K562 (cell line): ENCODE results near the gene CEMP1. TPM values are rescaled to one million over a fixed set of nuclear protein-coding genes. Genes with fewer than 3 reads are reported as not detected.

Experiments
- BRF1 ChIP-seq: IDR thresholded peaks from 3 replicates; pipeline ENCODE4 v1.6.1; 2011; ENCODE audit warnings: borderline replicate concordance, mild to moderate bottlenecking; ENCODE audit not compliant: insufficient read length; ENCODE audit errors: extremely low read depth
- CC2D1A ChIP-seq: fragments of 450-650 bp; IDR thresholded peaks from 2 replicates; pipeline ENCODE4 v1.6.1; 2017; ENCODE audit warnings: mild to moderate bottlenecking
- ESRRA ChIP-seq: fragments of 450-650 bp; IDR thresholded peaks from 2 replicates; pipeline ENCODE4 v1.6.1; 2014; ENCODE audit warnings: low read depth, mild to moderate bottlenecking, moderate library complexity, borderline replicate concordance
- FOXA1 ChIP-seq: fragments of 450-650 bp; IDR thresholded peaks from 2 replicates; pipeline ENCODE4 v1.6.1; 2016; ENCODE audit warnings: mild to moderate bottlenecking, borderline replicate concordance
- HDAC1 ChIP-seq, 2 experiments: fragments of 450-650 bp; IDR thresholded peaks; 2 replicates each; pipeline ENCODE4 v1.6.1; 2016 to 2017; ENCODE audit warnings: inconsistent platforms in 1 of 2, mild to moderate bottlenecking in 1 of 2, moderate library complexity in 1 of 2
- HMGN3 ChIP-seq: IDR thresholded peaks from 2 replicates; pipeline ENCODE4 v1.6.1; 2011; ENCODE audit warnings: borderline replicate concordance, low read depth, mild to moderate bottlenecking, mixed read lengths, low read length; ENCODE audit not compliant: insufficient read length; ENCODE audit errors: extremely low read depth
- ILK ChIP-seq: fragments of 450-650 bp; IDR thresholded peaks from 2 replicates; pipeline ENCODE4 v1.6.1; 2016; ENCODE audit warnings: missing genetic modification characterization, low read depth, mild to moderate bottlenecking, missing compliant biosample characterization, moderate library complexity, borderline replicate concordance
- KLF1 ChIP-seq: fragments of 450-650 bp; IDR thresholded peaks from 2 replicates; pipeline ENCODE4 v1.6.1; 2016; ENCODE audit warnings: missing genetic modification characterization, missing compliant biosample characterization
- KLF6 ChIP-seq: fragments of 250-450 bp; sonication (Bioruptor Pico); IDR thresholded peaks from 2 replicates; pipeline ENCODE4 v1.4.0; 2020; ENCODE audit warnings: mild to moderate bottlenecking, moderate library complexity, borderline replicate concordance
- NUFIP1 ChIP-seq: fragments of 450-650 bp; IDR thresholded peaks from 2 replicates; pipeline ENCODE4 v1.6.1; 2018; ENCODE audit not compliant: partially characterized antibody
- POLR2H ChIP-seq: IDR thresholded peaks from 2 replicates; pipeline ENCODE4 v1.6.1; 2016; ENCODE audit warnings: missing genetic modification characterization, low read depth, mild to moderate bottlenecking, control low read depth, missing compliant biosample characterization, moderate library complexity
- RBBP5 ChIP-seq: fragments of 200-600 bp; sonication (generic); IDR thresholded peaks from 2 replicates; pipeline ENCODE4 v1.6.1; 2012; ENCODE audit warnings: borderline replicate concordance, mild to moderate bottlenecking, low read length, control low read depth, inconsistent platforms; ENCODE audit not compliant: insufficient read depth, poor library complexity, severe bottlenecking
- RBM39 ChIP-seq: fragments of 200-400 bp; formaldehyde crosslinking; optimal IDR thresholded peaks from 2 replicates; pipeline ENCODE3; 2018; ENCODE audit warnings: low read depth, low read length
- SLC30A9 ChIP-seq: fragments of 250-450 bp; sonication (Bioruptor Pico); IDR thresholded peaks from 2 replicates; pipeline ENCODE4 v1.8.0; 2022; ENCODE audit warnings: mild to moderate bottlenecking, moderate library complexity
- SMARCA5 ChIP-seq: fragments of 450-650 bp; IDR thresholded peaks from 2 replicates; pipeline ENCODE4 v1.6.1; 2016
- SP1 ChIP-seq: sonication (generic); formaldehyde crosslinking; IDR thresholded peaks from 2 replicates; pipeline ENCODE4 v1.8.1; 2022; ENCODE audit warnings: mild to moderate bottlenecking, missing genetic modification reagents
- TBL1XR1 ChIP-seq, 2 experiments: IDR thresholded peaks; 2 replicates each; pipeline ENCODE4 v1.6.1; 2012; ENCODE audit warnings: improper control_type of control experiment in 2 of 2, low read length in 2 of 2, mild to moderate bottlenecking in 1 of 2
- TRIM24 ChIP-seq, 2 experiments: fragments of 450-650 bp; IDR thresholded peaks; 2 replicates each; pipeline ENCODE4 v1.6.1; 2016
- ZBTB7A ChIP-seq: IDR thresholded peaks from 2 replicates; pipeline ENCODE4 v1.6.1; 2011; ENCODE audit warnings: low read depth, mild to moderate bottlenecking, low read length, moderate library complexity, borderline replicate concordance; ENCODE audit not compliant: control insufficient read depth
- ZKSCAN3 ChIP-seq: fragments of 250-450 bp; sonication (Bioruptor Pico); IDR thresholded peaks from 2 replicates; pipeline ENCODE4 v1.4.0; 2020
- ZNF121 ChIP-seq: sonication (generic); formaldehyde crosslinking; conservative IDR thresholded peaks from 2 replicates; pipeline ENCODE4 v1.8.0; 2022; ENCODE audit warnings: missing genetic modification reagents
- ZNF175 ChIP-seq: fragments of 200-800 bp; sonication (Bioruptor generic); IDR thresholded peaks from 2 replicates; pipeline ENCODE4 v1.6.1; 2016; ENCODE audit warnings: low read depth, mild to moderate bottlenecking, missing genetic modification characterization, missing compliant biosample characterization
- ZNF347 ChIP-seq: fragments of 450-650 bp; formaldehyde crosslinking; IDR thresholded peaks from 2 replicates; pipeline ENCODE4 v1.4.0; 2020; ENCODE audit warnings: low read depth, mild to moderate bottlenecking, moderate library complexity
- ZNF778 ChIP-seq: fragments of 450-650 bp; formaldehyde crosslinking; IDR thresholded peaks from 2 replicates; pipeline ENCODE4 v1.4.0; 2020; ENCODE audit warnings: mild to moderate bottlenecking, moderate library complexity
- ZSCAN29 ChIP-seq: fragments of 450-650 bp; IDR thresholded peaks from 2 replicates; pipeline ENCODE4 v1.6.1; 2017
- polyA plus RNA-seq, 8 experiments: library from polyadenylated mRNA; depleted of rRNA in 4 of 8; stranded (reverse) in 5 of 8; unstranded in 3 of 8; fragments of >200 nt; fragmentation: Nextera tagmentation in 2 of 8; fragmentation: Illumina TruSeq in 1 of 8; extraction: Ambion mirVana in 2 of 8; extraction: Trizol in 1 of 8; gene quantifications; 2 replicates each; pipeline versions ENCODE4 v1.2.1 to v1.2.3, GENCODE V29; 2011 to 2014; ENCODE audit warnings: inconsistent platforms in 1 of 8, missing spikeins in 1 of 8
- total RNA-seq, 7 experiments: library from RNA; depleted of rRNA in 6 of 7; stranded (reverse); fragments of >200 nt in 6 of 7; fragmentation: Illumina TruSeq in 2 of 7; extraction: Trizol in 2 of 7; gene quantifications; 2 replicates each; pipeline versions ENCODE4 v1.2.1 to v1.2.3, GENCODE V29; 2011 to 2021; ENCODE audit warnings: low replicate concordance in 1 of 7
- TF ChIP-seq, protein P1 (sequence below): IDR thresholded peaks from 2 replicates; pipeline ENCODE4 v1.6.1; 2011; ENCODE audit not compliant: insufficient read length; ENCODE audit errors: extremely low read depth
- TF ChIP-seq, protein P2 (sequence below): IDR thresholded peaks from 2 replicates; pipeline ENCODE4 v1.6.1; 2011; ENCODE audit warnings: borderline replicate concordance, low read depth, mild to moderate bottlenecking, moderate library complexity, low read length; ENCODE audit not compliant: insufficient read depth, poor library complexity, severe bottlenecking

CEMP1 gene
- total and polyA plus RNA-seq, 9 of the 15 experiments (the other 6 are each of a cell fraction or from before 2014, with no cell fraction given), result 0.05 to 0.45 TPM; not detected in 7

DNA sequence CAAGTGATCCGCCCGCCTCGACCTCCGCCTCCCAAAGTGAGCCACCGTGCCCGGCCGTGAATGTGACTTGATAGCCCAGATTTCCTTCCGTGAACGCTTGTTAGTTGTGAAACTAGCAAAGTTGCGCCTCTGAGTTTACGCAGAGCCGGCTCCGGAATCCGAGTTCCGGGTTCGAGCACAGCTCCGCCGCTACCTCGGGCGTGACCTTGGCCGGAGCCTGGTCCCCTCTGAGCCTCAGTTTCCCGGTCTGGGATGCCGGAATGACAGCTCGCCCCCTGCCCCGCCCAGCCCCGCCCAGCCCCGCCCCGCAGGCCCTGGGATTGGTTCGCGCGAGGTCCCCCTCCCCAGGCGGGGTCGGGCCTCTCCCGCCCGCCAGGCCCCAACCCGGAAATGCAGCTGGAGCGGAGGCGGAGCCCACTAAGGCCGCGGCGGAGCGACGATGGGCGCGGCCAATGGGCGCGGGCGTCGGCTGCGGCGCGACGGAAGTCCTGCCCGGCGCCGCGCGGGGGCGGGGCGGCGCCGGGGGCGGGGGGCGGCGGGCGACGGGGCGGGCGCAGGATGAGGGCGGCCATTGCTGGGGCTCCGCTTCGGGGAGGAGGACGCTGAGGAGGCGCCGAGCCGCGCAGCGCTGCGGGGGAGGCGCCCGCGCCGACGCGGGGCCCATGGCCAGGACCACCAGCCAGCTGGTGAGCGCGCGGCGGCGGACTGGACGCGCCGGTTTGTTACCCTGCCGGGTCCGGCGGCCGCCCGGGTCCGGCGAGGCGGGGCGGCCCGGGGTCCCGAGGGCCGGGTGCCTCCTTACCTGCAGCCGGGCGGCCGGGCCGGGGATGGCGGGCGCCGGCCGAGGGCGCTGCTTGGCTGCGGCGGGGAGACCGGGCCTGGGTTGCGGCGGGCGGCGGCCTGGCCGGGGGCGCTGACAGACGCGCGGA, 6.5 kb upstream of the CEMP1 start, which contains the start of gene PDPK1 (continued):
- TF ChIP-seq, protein P1, sequence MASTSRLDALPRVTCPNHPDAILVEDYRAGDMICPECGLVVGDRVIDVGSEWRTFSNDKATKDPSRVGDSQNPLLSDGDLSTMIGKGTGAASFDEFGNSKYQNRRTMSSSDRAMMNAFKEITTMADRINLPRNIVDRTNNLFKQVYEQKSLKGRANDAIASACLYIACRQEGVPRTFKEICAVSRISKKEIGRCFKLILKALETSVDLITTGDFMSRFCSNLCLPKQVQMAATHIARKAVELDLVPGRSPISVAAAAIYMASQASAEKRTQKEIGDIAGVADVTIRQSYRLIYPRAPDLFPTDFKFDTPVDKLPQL, result no peak
- TF ChIP-seq ZNF347 (no peak), ZSCAN29 (no peak), ZNF778 (CRISPR knock-in tag) (no peak), POLR2H (tag) (no peak; the same call in 1 of the 2 replicates), HMGN3 (peak; percentile 59), TRIM24 (IDR thresholded peaks at IDR 0.05) (no peak), HDAC1 (IDR thresholded peaks at IDR 0.05) (peak in 1 of 2 experiments; percentile 50; a peak in 1 of 4 replicates), KLF1 (tag) (no peak), SLC30A9 (CRISPR knock-in tag) (no peak), NUFIP1 (no peak), ZNF175 (CRISPR knock-in tag) (no peak), ESRRA (peak; percentile 64), BRF1 (no peak), RBBP5 (peak; percentile 77), TBL1XR1 (IDR thresholded peaks at IDR 0.05; ENCODE audit: low read length in 2 of 2) (no peak), ZKSCAN3 (CRISPR knock-in tag) (no peak), SMARCA5 (no peak), RBM39 (no peak), ZBTB7A (peak; percentile 90), KLF6 (no peak), ILK (tag) (no peak), SP1 (peak; percentile 79), ZNF121 (CRISPR knock-in tag) (no peak), FOXA1 (no peak), CC2D1A (no peak)
- TF ChIP-seq, protein P2, sequence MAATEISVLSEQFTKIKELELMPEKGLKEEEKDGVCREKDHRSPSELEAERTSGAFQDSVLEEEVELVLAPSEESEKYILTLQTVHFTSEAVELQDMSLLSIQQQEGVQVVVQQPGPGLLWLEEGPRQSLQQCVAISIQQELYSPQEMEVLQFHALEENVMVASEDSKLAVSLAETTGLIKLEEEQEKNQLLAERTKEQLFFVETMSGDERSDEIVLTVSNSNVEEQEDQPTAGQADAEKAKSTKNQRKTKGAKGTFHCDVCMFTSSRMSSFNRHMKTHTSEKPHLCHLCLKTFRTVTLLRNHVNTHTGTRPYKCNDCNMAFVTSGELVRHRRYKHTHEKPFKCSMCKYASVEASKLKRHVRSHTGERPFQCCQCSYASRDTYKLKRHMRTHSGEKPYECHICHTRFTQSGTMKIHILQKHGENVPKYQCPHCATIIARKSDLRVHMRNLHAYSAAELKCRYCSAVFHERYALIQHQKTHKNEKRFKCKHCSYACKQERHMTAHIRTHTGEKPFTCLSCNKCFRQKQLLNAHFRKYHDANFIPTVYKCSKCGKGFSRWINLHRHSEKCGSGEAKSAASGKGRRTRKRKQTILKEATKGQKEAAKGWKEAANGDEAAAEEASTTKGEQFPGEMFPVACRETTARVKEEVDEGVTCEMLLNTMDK, result no peak
